GM06990 (cell line): ENCODE data around the gene SLC6A19.

Experiments used
- DNase-seq: peaks from one replicate; pipeline ENCODE4 v3.0.0-alpha.2; 2011; ENCODE audit not compliant: insufficient read length; ENCODE audit errors: extremely low read depth
- H3K27me3 ChIP-seq: replicated peaks from 2 replicates; pipeline ENCODE4 v1.6.0; 2011; ENCODE audit warnings: low read length; ENCODE audit not compliant: control insufficient read depth, insufficient read depth
- H3K36me3 ChIP-seq: 2 replicates; pipeline ENCODE4 v1.5.1; 2011; ENCODE audit warnings: low read length; ENCODE audit not compliant: control insufficient read depth, insufficient read depth
- H3K4me3 ChIP-seq: replicated peaks from 2 replicates; pipeline ENCODE4 v1.5.1; 2011; ENCODE audit warnings: low read depth, mild to moderate bottlenecking, control low read depth, low read length
- CTCF ChIP-seq: IDR thresholded peaks from 2 replicates; pipeline ENCODE4 v1.5.1; 2011; ENCODE audit warnings: low read length, control low read depth, mild to moderate bottlenecking, inconsistent platforms; ENCODE audit not compliant: insufficient read depth, poor library complexity, severe bottlenecking

Gene SLC6A19

GRCh38 chr5:1180841-1181271 is 20.5 kb upstream of the SLC6A19 start:
- TF ChIP-seq CTCF, result no peak
- Histone ChIP-seq H3K27me3 (no peaks in the 10 kb centered on the region; the same call in 1 of the 2 replicates), H3K36me3 (no peaks in the 10 kb centered on the region), H3K4me3 (no peak overlapping the region)
- DNase-seq, result no peak

DNA sequence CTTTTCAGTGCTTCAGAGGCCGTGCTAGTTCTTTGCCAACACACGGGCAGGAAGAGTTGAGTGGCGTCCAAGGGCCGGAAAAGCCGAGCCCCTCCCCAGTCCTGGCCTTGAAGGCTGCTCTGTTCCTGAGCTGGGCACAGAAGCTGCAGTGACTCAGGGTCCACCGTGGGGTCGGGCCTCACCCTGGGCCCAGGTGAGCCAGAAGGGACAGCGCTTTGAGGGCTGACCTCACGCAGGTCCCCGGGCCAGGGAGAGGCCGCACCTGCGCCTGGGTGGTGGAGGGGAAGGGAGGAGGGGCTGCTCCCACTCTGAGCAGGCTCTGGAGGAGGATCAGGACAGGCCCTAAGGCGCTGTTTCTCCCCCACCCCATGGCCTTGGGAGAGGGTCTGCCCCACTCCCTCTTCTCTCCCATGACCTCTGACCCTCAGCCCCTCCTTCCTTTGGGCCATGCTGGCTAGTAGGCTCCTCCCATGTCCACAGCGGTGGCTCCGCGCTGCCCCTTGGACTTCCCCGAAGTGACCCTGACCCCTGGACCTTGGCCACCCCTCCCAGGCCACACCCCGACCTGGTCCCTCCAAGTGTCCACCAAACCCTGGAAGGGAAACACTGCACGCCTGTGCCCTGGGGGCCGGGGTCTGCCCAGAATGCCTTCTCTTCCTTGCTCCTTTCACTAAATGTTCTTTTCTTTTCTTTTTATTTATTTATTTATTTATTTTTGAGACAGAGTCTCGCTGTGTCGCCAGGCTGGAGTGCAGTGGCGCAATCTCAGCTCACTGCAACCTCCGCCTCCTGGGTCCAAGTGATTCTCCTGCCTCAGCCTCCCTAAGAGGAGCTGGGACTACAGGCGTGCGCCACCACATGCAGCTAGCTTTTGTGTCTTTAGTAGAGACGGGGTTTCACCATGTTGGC is 19.7 kb upstream of the SLC6A19 start:
- TF ChIP-seq CTCF, result no peak
- Histone ChIP-seq H3K27me3 (no peaks in the 10 kb centered on the region; the same call in 1 of the 2 replicates), H3K4me3 (no peak overlapping the region), H3K36me3 (no peaks in the 10 kb centered on the region)
- no peak for DNase-seq

GRCh38 chr5:1182360-1182632 is 19.1 kb upstream of the SLC6A19 start:
- H3K27me3 ChIP-seq, result no peaks in the 10 kb centered on the region; the same call in 1 of the 2 replicates
- H3K36me3 ChIP-seq, result no peaks in the 10 kb centered on the region
- no peak for DNase-seq
- no peak for TF ChIP-seq CTCF
- no peak overlapping the region for H3K4me3 ChIP-seq

DNA sequence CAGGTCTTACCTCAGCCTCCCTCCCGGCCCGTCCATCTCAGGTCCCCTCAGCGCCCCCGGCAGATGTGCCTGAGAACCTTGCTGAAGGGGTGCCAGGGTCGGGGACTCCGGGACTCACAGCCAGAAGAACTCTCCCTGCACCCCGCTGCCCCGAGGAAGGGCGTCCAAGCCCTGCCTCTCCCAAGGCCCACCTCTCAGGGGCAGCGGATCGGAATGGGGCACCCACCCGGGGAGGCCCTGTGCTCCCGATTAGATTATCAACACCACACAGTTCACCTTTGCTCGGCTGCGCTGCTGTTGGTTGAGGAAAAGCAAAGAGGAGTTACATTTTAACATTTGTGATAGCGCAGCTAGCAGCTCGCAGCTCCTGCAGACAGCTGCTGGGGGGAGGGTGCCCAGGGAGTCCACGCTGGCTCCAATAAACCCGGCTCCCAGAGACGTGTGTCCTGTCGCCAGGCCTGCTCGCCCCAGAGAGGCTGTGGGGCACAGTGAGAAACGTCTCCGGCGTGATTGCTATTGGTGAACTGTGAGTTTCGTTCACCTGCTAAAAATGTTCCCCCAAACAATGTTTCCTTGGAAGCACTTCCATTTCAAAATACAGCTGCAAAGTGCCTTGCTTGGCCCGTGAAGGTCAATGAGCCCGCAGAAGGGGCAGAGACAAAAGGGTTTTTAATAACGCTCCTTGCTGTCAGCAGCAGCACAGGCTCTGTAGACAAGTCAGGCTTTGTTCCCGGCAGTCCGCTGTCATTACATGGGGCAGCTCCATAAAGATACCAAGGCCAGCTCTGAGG is 18.6 kb upstream of the SLC6A19 start:
- no peaks in the 10 kb centered on the region; the same call in 1 of the 2 replicates for H3K27me3 ChIP-seq
- TF ChIP-seq CTCF, result no peak
- H3K4me3 ChIP-seq, result no peak overlapping the region
- DNase-seq, result no peak
- no peaks in the 10 kb centered on the region for H3K36me3 ChIP-seq

GRCh38 chr5:1183424-1184162 is 17.8 kb upstream of the SLC6A19 start:
- DNase-seq, result no peak
- Histone ChIP-seq H3K27me3 (no peaks in the 10 kb centered on the region; the same call in 1 of the 2 replicates), H3K4me3 (no peak overlapping the region), H3K36me3 (no peaks in the 10 kb centered on the region)
- no peak for TF ChIP-seq CTCF
